Epithelial cell of prostate (primary cell): ENCODE results near the gene VAV3.
"Not testable (repeated sequence)": the region's sequence is repeated elsewhere in the genome, so short reads cannot be mapped to it uniquely, and the experiment has no call there.

Experiments
- DNase-seq: peaks from one replicate; pipeline ENCODE4 v3.0.0-alpha.2; 2011; ENCODE audit warnings: low read depth, low spot score
- H3K27ac ChIP-seq: fragments of 450-650 bp; 2 replicates; pipeline ENCODE4 v1.5.1; 2017; ENCODE audit warnings: mild to moderate bottlenecking

Gene VAV3

GRCh38 chr1:107844541-107845194, 120.3 kb downstream of the VAV3 start:
- not testable (repeated sequence) for H3K27ac ChIP-seq, DNase-seq

- DNase-seq, result no peak
- H3K27ac ChIP-seq, result no peak overlapping the region
These were observed 121.0 kb downstream of the VAV3 start for GRCh38 chr1:107843989-107844388.

GRCh38 chr1:107842241-107842640, 122.7 kb downstream of the VAV3 start:
- H3K27ac ChIP-seq, result peak overlapping the region; percentile 34
- peak; percentile 40 for DNase-seq

- no peak for DNase-seq
- no peak overlapping the region for H3K27ac ChIP-seq
These were observed 124.3 kb downstream of the VAV3 start for GRCh38 chr1:107840725-107841124.

- H3K27ac ChIP-seq, result no peak overlapping the region
- DNase-seq, result no peak
These were observed 126.9 kb downstream of the VAV3 start for GRCh38 chr1:107838056-107838455.

GRCh38 chr1:107835151-107835670, 129.8 kb downstream of the VAV3 start:
- H3K27ac ChIP-seq, result no peak overlapping the region
- no peak for DNase-seq

GRCh38 chr1:107833061-107833460, 131.9 kb downstream of the VAV3 start:
- no peak overlapping the region for H3K27ac ChIP-seq
- no peak for DNase-seq

GRCh38 chr1:107831921-107832320, 133.1 kb downstream of the VAV3 start:
- DNase-seq, result no peak
- H3K27ac ChIP-seq, result no peak overlapping the region

- no peak overlapping the region for H3K27ac ChIP-seq
- no peak for DNase-seq
These were observed 134.5 kb downstream of the VAV3 start for GRCh38 chr1:107830526-107830925.

GRCh38 chr1:107830075-107830474, 134.9 kb downstream of the VAV3 start:
- DNase-seq, result no peak

GRCh38 chr1:107829036-107829770, 135.8 kb downstream of the VAV3 start:
- no peak overlapping the region for H3K27ac ChIP-seq
- DNase-seq, result no peak

More at GRCh38 chr1:107830075-107830474, 134.9 kb downstream of the VAV3 start:
- H3K27ac ChIP-seq, result no peak overlapping the region

GRCh38 chr1:107824946-107825345, 140.0 kb downstream of the VAV3 start:
- no peak overlapping the region for H3K27ac ChIP-seq
- DNase-seq, result no peak

GRCh38 chr1:107821340-107821739, 143.6 kb downstream of the VAV3 start:
- no peak overlapping the region for H3K27ac ChIP-seq
- no peak for DNase-seq

- DNase-seq, result peak; percentile 3
- H3K27ac ChIP-seq, result no peak overlapping the region
These were observed 144.2 kb downstream of the VAV3 start for GRCh38 chr1:107820801-107821200.

- DNase-seq, result no peak
- no peak overlapping the region for H3K27ac ChIP-seq
These were observed 147.0 kb downstream of the VAV3 start for GRCh38 chr1:107817935-107818334.

GRCh38 chr1:107817206-107817605, 147.8 kb downstream of the VAV3 start:
- H3K27ac ChIP-seq, result no peak overlapping the region
- no peak for DNase-seq

- DNase-seq, result no peak
- H3K27ac ChIP-seq, result no peak overlapping the region
These were observed 154.6 kb downstream of the VAV3 start for GRCh38 chr1:107810291-107810951.

GRCh38 chr1:107807855-107808254, 157.1 kb downstream of the VAV3 start:
- no peak overlapping the region for H3K27ac ChIP-seq
- DNase-seq, result no peak

GRCh38 chr1:107807405-107807804, 157.6 kb downstream of the VAV3 start:
- H3K27ac ChIP-seq, result no peak overlapping the region
- no peak for DNase-seq

GRCh38 chr1:107806902-107807301, 158.1 kb downstream of the VAV3 start:
- no peak overlapping the region for H3K27ac ChIP-seq
- no peak for DNase-seq

GRCh38 chr1:107804741-107805140, 160.2 kb downstream of the VAV3 start:
- no peak overlapping the region for H3K27ac ChIP-seq
- no peak for DNase-seq
